AG10803 (cell line): ENCODE measurements around the gene CERS3.

Experiments used
- DNase-seq: peaks from one replicate; pipeline ENCODE4 v3.0.0; 2010; ENCODE audit warnings: low read depth
- H3K4me3 ChIP-seq: 2 replicates; pipeline ENCODE4 v1.5.1; 2011; ENCODE audit warnings: mild to moderate bottlenecking, low read length, control low read depth
- TF ChIP-seq, protein P1 (sequence below): conservative IDR thresholded peaks from 2 replicates; pipeline ENCODE4 v1.5.1; 2011; ENCODE audit warnings: mild to moderate bottlenecking, low read length, control low read depth, inconsistent platforms

The CERS3 gene

DNA sequence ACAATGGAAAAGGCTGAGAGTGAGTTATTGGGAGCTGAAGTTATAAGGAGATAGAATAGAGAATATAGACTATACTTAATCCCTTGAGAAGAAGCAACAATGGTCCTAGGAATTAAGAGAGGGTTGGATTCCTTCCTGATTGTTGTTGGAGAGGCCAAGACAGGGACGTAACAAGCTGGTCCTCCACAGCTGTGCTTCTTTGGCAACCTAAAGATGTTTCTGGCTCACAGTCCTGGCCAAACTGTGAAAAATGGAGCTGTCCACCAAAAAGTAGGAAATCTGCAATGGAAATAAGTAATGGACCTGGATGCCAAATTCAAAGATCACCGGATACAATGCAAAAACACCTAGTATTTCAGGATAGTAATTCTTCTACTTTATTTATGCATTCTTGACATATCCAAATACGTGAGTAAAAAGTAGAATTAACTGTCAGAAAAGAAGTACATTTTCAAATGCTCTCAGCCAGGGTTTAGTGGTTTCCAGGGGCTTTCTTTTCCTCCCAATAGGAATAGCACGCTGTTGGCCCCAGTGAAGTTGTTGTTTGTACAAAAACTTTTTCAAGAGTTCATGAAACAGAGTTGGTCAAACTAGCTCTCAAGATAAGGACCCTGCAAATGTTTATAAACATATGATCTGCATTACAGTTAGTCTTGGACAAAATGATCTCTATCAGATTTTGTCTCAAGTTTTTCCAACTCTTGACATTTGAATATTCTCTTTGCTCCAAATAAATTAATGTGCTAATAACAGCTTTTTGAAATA lies 28.3 kb downstream of the CERS3 start:
- H3K4me3 ChIP-seq, result no peak overlapping the region
- no peak for DNase-seq
- TF ChIP-seq, protein P1, sequence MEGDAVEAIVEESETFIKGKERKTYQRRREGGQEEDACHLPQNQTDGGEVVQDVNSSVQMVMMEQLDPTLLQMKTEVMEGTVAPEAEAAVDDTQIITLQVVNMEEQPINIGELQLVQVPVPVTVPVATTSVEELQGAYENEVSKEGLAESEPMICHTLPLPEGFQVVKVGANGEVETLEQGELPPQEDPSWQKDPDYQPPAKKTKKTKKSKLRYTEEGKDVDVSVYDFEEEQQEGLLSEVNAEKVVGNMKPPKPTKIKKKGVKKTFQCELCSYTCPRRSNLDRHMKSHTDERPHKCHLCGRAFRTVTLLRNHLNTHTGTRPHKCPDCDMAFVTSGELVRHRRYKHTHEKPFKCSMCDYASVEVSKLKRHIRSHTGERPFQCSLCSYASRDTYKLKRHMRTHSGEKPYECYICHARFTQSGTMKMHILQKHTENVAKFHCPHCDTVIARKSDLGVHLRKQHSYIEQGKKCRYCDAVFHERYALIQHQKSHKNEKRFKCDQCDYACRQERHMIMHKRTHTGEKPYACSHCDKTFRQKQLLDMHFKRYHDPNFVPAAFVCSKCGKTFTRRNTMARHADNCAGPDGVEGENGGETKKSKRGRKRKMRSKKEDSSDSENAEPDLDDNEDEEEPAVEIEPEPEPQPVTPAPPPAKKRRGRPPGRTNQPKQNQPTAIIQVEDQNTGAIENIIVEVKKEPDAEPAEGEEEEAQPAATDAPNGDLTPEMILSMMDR, result no peak

DNA sequence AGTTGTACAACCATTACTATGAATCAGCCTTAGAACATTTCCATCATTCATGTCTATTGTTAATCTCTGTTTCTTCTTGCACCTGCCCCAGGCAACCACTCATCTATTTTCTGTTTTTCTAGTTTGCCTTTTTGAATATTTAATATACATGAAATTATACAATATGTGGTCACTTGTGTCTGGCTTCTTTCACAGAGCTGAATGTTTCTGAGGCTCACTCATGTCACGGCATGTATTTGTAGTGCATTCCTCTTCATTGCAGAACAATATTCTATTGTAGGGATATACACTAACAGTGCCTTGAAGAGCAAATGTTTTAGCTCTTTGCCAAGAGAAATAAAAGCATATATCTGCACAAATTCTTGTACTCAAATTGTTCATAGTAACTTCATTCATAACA lies 32.9 kb downstream of the CERS3 start:
- DNase-seq, result no peak
- TF ChIP-seq, protein P1, result no peak
- H3K4me3 ChIP-seq, result no peak overlapping the region

DNA sequence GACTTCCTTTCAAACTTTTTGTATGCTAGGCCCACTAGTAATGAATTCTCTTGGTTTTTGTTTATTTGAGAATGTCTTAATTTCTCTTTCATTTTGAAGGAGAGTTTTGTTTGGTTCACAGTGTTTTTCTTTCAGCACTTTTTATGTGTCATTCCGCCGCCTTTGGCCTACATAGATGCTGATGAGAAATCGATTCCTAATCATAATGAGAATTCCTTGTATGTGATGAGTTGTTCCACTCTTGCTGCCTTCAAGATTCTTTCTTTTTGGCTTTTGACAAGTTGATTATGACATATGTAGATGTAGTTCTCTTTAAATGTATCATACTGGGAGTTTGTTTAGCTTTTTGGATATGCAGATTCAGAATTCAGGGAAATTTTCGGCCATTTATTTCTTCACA lies 35.5 kb downstream of the CERS3 start:
- no peak for DNase-seq
- TF ChIP-seq, protein P1, result no peak

DNA sequence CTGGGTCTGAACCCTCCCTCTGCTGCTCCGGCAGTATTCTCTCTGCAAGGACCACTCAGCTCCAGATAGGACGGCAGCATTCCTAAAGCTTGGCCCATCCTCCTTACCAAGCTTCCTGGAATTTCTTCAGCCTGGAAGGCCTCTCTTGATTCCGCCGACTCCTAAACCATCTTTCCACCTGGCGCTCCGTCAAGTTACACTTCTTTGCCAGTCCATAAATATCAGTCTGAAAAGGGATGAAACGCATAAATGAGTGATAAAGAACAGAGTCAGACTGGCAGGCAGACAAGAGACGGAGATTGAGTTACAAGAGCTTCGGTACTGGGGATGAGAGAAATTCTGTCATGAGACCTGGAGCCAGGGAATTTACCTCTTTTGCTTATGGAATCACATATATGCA lies 44.3 kb downstream of the CERS3 start:
- no peak for DNase-seq
- TF ChIP-seq, protein P1, result no peak
- no peak overlapping the region for H3K4me3 ChIP-seq

More for the DNA sequence above, 35.5 kb downstream of the CERS3 start:
- H3K4me3 ChIP-seq, result no peak overlapping the region

DNA sequence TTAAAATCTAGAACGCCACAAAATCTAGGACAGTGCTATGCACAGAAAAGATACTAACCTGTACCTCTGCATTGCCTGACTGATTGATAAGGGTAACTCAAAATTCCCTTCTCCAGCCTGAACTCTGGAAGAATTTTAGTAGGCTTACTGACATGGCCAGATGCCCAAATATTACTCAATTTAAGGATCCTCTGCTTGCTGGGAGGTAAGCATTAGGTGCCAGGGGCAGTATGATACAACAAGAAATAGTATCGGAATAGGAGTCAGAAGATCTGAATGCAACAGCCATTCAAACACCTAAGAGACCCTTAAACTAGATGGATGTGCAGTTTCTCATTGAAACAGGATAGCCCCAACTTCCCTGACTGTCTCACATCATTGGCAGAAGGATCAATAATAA lies 45.4 kb downstream of the CERS3 start:
- no peak for DNase-seq
- H3K4me3 ChIP-seq, result no peak overlapping the region
- TF ChIP-seq, protein P1, result no peak

DNA sequence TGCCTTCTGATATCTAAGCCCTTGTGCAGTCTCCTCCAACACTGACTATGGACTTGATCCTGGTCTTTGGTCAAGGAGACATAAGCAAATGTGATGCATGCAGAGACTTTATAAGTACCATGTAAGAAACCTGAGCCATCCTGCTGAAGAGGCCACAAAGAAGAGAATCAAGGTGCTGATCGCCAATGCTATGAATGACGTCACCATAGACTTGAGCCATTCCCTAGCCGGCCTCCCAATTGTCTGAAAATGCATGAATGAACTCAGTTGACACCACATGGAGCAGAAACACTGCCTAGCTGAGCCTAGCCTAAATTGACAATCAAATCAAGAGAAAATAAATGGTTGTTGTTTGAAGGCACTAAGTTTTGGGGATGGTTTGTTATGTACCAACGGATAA lies 51.9 kb downstream of the CERS3 start:
- no peak overlapping the region for H3K4me3 ChIP-seq
- no peak for DNase-seq
- TF ChIP-seq, protein P1, result no peak

DNA sequence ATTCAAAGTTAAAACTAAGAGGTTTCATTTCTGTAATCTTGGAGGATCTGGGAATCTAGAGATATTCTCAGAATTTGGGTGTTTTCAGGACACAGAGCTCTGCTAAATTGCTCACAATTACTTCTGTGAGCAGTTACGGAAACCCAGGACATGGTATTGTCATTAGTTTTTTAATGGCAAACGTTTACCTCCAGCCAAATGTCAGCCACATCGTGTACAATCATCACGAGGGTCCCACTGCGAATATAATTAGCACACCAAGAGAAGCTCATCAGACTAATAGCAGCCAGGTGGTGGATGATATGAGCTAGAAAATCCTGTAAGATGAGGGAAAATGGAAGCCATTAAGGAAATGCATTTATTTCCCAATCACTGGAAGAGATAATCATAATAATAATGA lies 56.0 kb downstream of the CERS3 start:
- no peak overlapping the region for H3K4me3 ChIP-seq
- TF ChIP-seq, protein P1, result no peak
- no peak for DNase-seq
